ENCODE data around the gene ANKRD45.
"Not testable (repeated sequence)": the region's sequence is repeated elsewhere in the genome, so short reads cannot be mapped to it uniquely, and the experiment has no call there.

ANKRD45 gene

DNA sequence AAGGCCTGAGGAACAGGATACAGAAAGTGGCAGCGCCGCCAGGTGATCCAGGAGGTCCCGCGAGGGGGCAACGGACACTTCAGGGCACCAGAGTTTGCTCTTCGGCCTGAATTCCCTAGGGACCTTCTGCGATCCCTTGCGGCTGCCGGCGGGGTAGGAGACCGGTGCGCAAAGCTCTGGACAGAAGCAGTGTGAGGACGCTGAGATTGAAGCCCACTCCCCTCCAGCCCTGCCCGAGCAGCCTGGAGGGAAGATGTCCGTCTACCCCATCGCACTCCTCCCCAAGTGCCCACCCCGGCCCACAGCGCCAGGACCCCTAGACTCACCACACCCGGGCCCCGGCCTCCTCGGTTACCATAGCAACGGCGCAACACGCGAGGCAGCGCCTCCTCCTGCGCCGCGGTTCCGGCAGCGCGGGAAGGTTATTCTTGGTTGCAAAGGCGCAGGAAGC, at the start of gene ANKRD45:
TSS of gene ANKRD45 (minus strand) at position 361 of the 451 bp plus-strand sequence. CDS start 10,433 bp downstream, outside the sequence.
- DNase-seq (ENCODE audit: low spot score): no peak

DNA sequence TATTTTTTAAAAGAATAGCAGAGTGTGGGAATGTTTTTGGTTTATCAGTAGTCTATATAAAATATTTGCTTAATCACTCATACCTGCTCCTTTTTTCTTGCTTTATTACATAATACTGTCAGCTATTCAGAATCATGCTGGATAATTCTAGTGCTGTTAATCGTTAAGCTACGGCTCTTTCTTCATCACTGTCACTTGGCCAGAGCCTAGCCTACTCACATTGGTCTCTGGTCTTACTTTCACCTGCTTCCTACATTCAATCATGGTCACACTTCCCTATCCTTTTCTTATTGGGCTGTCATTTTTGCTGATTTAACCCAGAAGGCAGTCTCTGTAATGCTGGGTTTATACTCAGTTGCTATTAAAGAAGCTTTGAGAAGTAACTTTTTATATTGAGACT, 47.6 kb upstream of the ANKRD45 start:
- DNase-seq (ENCODE audit: low spot score): no peak

DNA sequence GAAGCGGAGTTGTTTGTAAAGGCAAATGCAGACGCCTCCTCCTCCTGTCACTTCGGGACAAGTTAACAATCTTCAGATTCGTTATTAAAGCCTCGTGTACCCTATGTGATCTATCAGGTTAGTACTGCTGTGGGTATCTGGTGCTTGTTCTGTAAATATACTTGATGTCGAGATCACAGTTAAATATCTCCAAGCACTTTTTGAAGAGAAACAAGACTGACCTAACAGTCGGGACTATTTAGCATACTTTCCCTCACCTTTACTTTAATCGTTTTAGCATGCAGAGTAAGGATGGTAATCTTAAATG, 45.8 kb upstream of the ANKRD45 start:
- DNase-seq (ENCODE audit: low spot score): no peak

DNA sequence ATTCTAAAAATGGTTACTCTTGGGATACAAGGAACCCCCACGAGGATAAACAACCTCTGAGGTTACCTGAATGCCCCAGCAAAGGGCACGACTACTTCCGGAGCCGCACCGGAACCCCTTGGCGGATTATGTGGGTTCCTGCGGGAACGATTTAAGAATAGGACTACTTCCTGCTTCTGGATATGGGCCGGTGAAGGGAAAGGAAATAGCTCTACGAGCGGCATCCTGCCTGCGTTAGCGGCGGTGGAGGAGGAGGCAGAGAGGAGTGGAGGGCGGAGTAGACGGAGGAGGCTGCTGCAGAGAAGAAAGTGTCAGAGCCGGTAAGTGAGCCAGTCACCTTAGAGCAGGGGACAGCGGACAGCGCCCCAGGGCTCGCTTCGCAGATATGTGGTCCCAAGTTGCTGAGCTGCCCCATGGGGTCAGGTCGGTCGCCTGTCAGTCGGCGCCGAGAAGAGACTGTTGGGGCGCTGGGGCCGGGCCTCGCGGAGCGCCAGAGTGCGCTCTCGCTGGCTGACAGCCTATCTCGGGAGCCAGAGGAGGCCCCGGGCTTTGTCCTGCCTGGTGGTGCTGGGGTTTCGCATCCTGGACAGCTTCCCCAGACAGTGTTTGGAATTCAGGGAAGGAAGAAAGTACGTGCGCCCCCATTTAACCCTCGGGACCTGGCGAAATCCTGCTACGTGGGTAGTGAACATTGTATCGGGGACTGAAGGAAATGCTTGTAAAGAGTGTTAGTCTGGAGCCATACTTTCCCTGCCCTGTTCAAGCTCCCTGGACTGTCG, 45.3 kb upstream of the ANKRD45 start, which contains the start of gene KLHL20:
TSS of gene KLHL20 (plus strand) at position 223 of the 779 bp plus-strand sequence. CDS start 1,063 bp downstream, outside the sequence.
- peak; percentile 93 for DNase-seq (ENCODE audit: low spot score)

- DNase-seq (ENCODE audit: low spot score): no peak
These were observed 44.7 kb upstream of the ANKRD45 start for GRCh38 chr1:173714441-173714758.

DNA sequence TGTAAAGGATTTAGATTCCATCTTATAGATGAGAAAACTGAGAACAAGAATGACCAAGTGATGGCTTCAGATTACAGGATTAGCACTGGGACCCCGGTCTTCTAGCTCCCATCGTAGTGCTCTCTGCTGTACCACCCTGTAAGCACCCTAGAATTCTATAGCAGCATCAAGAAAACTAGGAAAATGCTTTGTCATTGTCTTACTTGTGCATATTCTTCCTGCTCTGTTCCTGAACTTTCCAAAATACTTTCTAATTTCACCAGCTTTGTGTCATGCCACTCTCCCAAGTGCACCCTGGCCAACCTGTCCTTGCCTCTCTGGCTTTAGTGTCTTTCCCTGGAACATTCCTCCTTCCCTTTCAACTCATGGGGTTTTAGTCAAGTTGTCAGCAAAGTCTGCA, 39.1 kb upstream of the ANKRD45 start:
- no peak for DNase-seq (ENCODE audit: low spot score)

DNA sequence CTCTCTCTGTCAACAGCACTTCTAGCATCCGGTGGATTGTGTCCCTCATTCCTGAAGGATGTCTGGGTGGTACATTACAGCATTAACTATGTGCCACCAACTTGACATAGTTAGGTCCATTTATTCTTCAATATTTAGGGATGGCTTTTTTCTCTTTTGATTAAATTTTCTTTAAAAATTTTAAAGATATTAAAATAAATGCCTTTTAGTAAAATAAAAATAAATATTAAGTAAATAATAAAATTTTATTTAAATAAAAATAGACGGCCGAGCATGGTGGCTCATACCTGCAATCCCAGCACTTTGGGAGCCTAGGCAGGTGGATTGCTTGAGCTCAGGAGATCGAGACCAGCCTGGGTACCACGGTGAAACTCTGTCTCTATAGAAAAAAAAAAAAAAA, 35.5 kb upstream of the ANKRD45 start:
- no peak for DNase-seq (ENCODE audit: low spot score)

DNA sequence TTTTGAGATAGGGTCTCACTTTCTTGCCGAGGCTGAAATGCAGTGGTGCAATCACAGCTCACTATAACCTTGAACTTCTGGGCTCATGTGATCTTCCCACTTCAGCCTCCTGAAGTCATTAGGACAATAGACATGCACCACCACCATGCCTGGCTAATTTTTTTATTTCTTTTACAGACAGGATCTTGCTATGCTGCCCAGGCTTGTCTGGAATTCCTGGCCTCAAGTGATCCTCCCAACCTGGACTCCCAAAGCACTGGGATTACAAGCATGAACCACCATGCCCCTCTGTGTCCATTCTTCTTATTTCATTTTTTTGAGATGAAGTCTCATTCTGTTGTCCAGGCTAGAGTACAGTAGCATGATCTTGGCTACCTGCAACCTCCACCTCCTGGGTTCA, 33.1 kb upstream of the ANKRD45 start:
- no peak for DNase-seq (ENCODE audit: low spot score)

DNA sequence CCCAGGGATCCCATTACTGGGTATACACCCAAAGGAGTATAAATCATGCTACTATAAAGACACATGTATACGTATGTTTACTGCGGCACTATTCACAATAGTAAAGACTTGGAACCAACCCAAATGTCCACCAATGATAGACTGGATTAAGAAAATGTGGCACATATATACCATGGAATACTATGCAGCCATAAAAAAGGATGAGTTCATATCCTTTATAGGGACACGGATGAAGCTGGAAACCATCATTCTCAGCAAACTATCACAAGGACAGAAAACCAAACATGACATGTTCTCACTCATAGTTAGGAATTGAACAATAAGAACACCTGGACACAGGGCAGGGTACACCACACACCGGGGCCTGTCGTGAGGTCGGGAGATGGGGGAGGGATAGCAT, 31.6 kb upstream of the ANKRD45 start:
- not testable (repeated sequence) for DNase-seq (ENCODE audit: low spot score)

DNA sequence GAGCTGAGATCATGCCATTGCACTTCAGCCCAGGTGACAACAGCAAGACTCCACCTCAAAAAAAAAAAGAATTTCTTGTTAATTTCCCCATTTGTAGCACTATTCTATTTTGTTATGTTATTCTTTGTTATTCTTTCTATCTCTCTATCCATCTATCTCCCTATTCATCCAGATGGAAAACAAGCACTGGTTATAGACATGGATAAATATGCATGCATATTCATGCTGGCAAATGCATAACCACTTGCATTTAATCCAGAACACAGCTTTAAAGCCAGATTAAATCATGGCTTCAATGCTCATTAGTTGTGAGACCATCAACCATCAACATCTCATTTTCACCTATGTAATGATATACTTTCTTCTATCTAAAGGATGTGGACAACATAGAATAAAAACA, 23.6 kb upstream of the ANKRD45 start:
- no peak for DNase-seq (ENCODE audit: low spot score)

- no peak for DNase-seq (ENCODE audit: low spot score)
These were observed 18.6 kb upstream of the ANKRD45 start for GRCh38 chr1:173688300-173688699.

- not testable (repeated sequence) for DNase-seq (ENCODE audit: low spot score)
These were observed 15.5 kb upstream of the ANKRD45 start for GRCh38 chr1:173685121-173685520.

DNA sequence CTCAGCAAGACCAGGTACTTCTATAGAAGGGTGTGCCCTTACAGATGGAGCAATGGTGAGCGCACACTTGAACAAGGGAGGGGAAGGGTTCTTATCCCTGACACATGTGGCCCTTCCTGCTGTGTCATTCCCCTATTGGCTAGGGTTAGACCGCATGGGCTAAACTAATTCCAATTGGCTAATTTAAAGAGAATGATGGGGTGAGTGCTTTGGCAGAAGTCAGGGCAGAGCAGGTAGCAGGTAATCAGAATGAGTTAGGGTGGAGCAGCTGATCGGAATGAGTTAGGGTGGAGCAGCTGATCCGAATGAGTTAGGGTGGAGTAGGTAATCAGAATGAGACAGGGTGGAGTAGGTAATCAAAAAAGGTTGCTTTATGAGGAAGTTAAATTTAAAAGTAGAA, 14.2 kb upstream of the ANKRD45 start:
- DNase-seq (ENCODE audit: low spot score): not testable (repeated sequence)

DNA sequence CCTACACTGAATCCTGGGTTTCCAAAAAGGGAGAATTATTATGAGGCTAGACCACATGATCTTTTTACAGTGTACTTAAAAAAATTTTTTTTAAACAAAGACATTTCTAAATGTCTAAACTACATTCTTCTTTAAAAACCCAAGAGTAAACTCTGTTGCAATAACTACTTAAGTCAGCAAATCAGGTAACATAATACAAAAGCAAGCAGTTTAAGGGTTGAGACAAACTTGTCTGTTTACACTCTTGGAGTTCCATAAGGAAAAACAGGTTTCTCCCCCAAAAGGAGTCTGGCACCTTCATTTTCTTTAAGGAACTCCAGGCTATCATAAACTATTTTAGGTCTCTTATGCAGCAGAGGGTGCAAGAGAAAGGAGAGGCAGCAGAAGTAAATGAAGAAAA, 12.5 kb upstream of the ANKRD45 start:
- DNase-seq (ENCODE audit: low spot score): no peak

DNA sequence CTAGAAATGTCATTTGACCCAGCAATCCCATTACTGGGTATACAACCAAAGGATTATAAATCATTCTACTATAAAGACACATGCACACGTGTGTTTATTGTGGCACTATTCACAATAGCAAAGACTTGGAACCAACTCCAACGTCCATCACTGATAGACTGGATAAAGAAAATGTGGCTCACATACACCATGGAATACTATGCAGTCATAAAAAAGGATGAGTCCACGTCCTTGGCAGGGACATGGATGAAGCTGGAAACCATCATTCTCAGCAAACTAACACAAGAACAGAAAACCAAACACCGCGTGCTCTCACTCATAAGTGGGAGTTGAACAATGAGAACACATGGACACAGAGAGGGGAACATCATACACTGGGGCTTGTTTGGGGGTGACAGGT, 10.5 kb upstream of the ANKRD45 start:
- not testable (repeated sequence) for DNase-seq (ENCODE audit: low spot score)

DNA sequence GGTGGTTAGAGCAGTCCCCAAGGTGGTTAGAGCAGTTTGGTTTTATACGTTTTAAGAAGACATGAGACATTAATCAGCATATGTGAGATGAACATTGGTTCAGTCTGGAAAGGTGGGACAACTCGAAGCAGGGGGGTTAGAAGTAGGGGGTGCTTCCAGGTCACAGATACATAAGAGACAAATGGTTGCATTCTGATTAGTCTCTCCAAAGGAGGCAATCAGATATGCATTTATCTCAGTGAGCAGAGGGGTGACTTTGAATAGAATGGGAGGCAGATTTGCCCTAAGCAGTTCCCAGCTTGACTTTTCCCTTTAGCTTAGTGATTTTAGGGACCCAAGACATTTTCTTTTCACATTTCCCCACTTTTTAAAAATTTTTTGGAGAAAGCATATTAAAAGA, 4.8 kb upstream of the ANKRD45 start:
- not testable (repeated sequence) for DNase-seq (ENCODE audit: low spot score)

DNA sequence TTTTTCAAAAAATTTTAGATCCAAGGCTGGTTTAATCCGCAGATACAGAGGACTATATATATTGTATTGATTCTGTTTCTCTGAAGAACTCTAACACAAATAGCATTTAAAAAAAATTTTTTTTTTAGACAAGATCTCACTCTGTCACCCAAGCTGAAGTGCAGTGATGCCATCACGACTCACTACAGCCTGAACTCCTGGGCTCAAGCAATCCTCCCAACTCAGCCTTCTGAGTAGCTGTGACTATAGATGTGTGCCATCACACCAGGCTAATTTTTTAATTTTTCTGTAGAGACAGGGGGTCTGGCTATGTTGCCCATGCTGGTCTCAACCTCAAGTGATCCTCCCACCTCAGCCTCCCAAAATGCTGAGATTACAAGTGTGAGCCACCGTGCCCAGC, 3.0 kb downstream of the ANKRD45 start:
- DNase-seq (ENCODE audit: low spot score): no peak

DNA sequence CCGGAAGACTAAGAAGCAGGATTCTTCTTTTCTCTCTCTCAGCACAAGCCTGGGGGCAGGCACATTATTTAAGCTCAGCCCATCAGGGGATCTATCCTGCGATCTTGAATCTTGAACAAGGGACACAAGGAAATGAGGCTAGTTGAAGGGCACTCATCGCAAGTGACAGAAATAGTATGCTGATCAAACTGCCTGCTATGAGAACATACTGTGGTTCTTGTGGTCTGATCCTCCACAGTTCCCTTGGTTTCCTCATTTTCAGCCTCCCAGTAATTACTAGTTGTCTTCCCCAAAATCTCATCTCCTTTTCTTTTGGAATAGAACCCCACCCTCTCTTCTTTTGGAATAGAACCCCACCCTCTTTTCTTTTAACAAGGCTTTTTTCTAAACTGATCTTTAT, 6.5 kb downstream of the ANKRD45 start:
- no peak for DNase-seq (ENCODE audit: low spot score)

GRCh38 chr1:173661763-173662162, 7.9 kb downstream of the ANKRD45 start:
- DNase-seq (ENCODE audit: low spot score): no peak

DNA sequence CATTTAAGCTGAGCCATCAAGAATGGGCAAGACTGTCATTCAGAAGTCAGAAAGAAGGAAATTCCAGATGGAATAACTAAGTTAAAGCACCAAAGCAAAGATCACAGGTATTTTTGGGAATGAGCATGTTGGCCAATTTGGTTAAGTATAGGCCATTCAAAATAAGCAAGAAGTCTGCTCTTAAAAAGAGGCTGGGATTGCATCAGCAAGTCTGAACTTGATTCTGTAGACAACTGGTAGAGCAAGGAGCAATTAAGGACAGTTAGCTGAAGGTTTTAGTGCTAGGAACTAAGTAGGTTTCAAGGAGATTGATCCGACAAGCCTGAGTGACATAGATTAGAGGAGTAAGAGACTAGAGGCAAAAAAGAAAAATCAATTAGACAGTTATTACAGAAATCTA, 8.4 kb downstream of the ANKRD45 start:
- no peak for DNase-seq (ENCODE audit: low spot score)

DNA sequence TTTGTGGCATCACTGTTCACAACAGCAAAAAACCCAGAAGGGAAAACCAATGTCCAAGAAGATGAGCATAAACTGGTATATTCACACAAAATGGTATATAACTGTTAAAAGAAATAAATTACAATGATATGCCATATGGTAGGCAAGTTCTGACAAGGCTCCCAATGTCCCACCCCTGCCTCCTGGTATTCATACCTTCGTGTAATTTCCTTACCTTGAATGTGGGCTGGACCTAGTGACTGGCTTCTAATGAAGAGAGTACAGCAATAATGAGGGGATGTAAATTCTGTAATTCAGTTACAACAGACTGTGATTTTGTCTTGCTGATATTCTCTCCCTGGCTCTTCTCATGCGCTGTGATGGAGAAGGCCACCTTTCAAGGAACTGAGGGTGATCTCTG, 9.3 kb downstream of the ANKRD45 start:
- DNase-seq (ENCODE audit: low spot score): no peak

- no peak for DNase-seq (ENCODE audit: low spot score)
These were observed 20.6 kb downstream of the ANKRD45 start for GRCh38 chr1:173648880-173649605.

DNA sequence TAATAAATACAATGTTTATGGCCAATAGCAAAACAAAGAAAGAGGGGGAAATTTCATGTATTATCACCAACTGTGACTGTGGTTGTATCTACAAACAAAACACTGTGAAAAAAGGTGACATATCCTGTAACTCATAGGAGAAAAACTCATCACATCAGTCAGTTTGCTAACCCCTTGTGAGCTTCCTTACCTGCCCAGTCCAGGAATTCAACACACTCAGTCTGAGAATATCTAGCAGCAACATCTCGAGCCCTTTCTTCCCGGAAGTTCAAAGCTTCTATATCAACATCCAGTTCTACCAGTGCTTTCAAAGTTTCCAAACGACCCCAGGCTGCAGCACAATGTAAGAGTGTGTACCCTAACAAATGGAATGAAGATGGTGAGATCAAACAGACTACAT, 23.0 kb downstream of the ANKRD45 start:
- no peak for DNase-seq (ENCODE audit: low spot score)
